ENCODE measurements around the gene GOPC.
"Not testable (repeated sequence)": the region's sequence is repeated elsewhere in the genome, so short reads cannot be mapped to it uniquely, and the experiment has no call there.

Gene GOPC

GRCh38 chr6:117548797-117549301 is 53.5 kb downstream of the GOPC start:
- DNase-seq (ENCODE audit: low read depth in 2 of 2) = no peak

- DNase-seq (ENCODE audit: low read depth in 2 of 2) = peak in 1 of 2 donors; percentile 4
Measured at GRCh38 chr6:117547688-117548621, 54.4 kb downstream of the GOPC start.

GRCh38 chr6:117546674-117547073 is 55.6 kb downstream of the GOPC start:
- DNase-seq (ENCODE audit: low read depth in 2 of 2) = no peak

GRCh38 chr6:117545161-117545595 is 57.1 kb downstream of the GOPC start:
- DNase-seq (ENCODE audit: low read depth in 2 of 2) = no peak

GRCh38 chr6:117544716-117545115 is 57.6 kb downstream of the GOPC start:
- no peak for DNase-seq (ENCODE audit: low read depth in 2 of 2)

- no peak for DNase-seq (ENCODE audit: low read depth in 2 of 2)
Measured at GRCh38 chr6:117542493-117542892, 59.8 kb downstream of the GOPC start.

GRCh38 chr6:117540670-117541069 is 61.6 kb downstream of the GOPC start:
- DNase-seq (ENCODE audit: low read depth in 2 of 2) = no peak

GRCh38 chr6:117538615-117539014 is 63.7 kb downstream of the GOPC start:
- DNase-seq (ENCODE audit: low read depth in 2 of 2) = no peak

GRCh38 chr6:117536317-117536716 is 66.0 kb downstream of the GOPC start:
- no peak for DNase-seq (ENCODE audit: low read depth in 2 of 2)

GRCh38 chr6:117534974-117535373 is 67.3 kb downstream of the GOPC start:
- no peak for DNase-seq (ENCODE audit: low read depth in 2 of 2)

- no peak for DNase-seq (ENCODE audit: low read depth in 2 of 2)
Measured at GRCh38 chr6:117533775-117534174, 68.5 kb downstream of the GOPC start.

- no peak for DNase-seq (ENCODE audit: low read depth in 2 of 2)
Measured at GRCh38 chr6:117531809-117532725, 70.2 kb downstream of the GOPC start.

GRCh38 chr6:117531346-117531745 is 71.0 kb downstream of the GOPC start:
- DNase-seq (ENCODE audit: low read depth in 2 of 2) = no peak

GRCh38 chr6:117530467-117531242 is 71.7 kb downstream of the GOPC start:
- no peak for DNase-seq (ENCODE audit: low read depth in 2 of 2)

GRCh38 chr6:117525607-117526006 is 76.7 kb downstream of the GOPC start:
- DNase-seq (ENCODE audit: low read depth in 2 of 2) = no peak

GRCh38 chr6:117521791-117522502 is 80.4 kb downstream of the GOPC start:
- no peak for DNase-seq (ENCODE audit: low read depth in 2 of 2)

GRCh38 chr6:117520603-117521395 is 81.5 kb downstream of the GOPC start:
- DNase-seq (ENCODE audit: low read depth in 2 of 2) = no peak

- DNase-seq (ENCODE audit: low read depth in 2 of 2) = no peak
Measured at GRCh38 chr6:117518870-117519269, 83.4 kb downstream of the GOPC start.

- DNase-seq (ENCODE audit: low read depth in 2 of 2) = not testable (repeated sequence)
Measured at GRCh38 chr6:117517995-117518394, 84.3 kb downstream of the GOPC start.

- no peak for DNase-seq (ENCODE audit: low read depth in 2 of 2)
Measured at GRCh38 chr6:117515326-117515725, 87.0 kb downstream of the GOPC start.
